HFF-Myc (cell line): ENCODE results near the gene PAN2.

Experiments used
- DNase-seq: peaks from one replicate; pipeline ENCODE4 v3.0.0-alpha.2; 2011; ENCODE audit warnings: low read depth; ENCODE audit errors: extremely low read depth
- H3K4me3 ChIP-seq: replicated peaks from 2 replicates; pipeline ENCODE4 v1.5.1; 2011; ENCODE audit warnings: low read depth, mild to moderate bottlenecking, control low read depth, low read length
- TF ChIP-seq, protein P1 (sequence below): IDR thresholded peaks from 2 replicates; pipeline ENCODE4 v1.5.1; 2012; ENCODE audit warnings: mild to moderate bottlenecking, low read depth, low read length, control low read depth; ENCODE audit errors: missing control alignments

PAN2 gene

DNA sequence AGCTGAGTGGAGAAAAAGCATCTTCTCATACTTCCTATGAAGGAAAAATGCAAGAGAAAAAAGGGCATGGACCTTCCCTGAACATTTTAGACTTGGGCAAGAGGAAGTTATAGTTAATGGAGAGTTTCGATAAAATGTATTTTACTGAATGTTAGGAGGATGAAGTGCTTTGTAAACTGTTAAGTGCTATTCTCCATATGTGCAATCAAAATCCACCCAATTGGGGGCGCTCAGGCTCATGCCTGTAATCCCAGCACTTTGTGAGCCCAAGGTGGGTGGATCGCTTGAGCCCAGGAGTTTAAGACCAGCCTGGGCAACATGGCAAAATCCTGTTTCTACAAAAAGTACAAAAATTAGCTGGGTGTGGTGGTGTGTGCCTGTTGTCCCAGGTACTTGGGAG, 16.1 kb downstream of the PAN2 start:
- DNase-seq, result no peak
- H3K4me3 ChIP-seq, result no peak overlapping the region
- TF ChIP-seq, protein P1, sequence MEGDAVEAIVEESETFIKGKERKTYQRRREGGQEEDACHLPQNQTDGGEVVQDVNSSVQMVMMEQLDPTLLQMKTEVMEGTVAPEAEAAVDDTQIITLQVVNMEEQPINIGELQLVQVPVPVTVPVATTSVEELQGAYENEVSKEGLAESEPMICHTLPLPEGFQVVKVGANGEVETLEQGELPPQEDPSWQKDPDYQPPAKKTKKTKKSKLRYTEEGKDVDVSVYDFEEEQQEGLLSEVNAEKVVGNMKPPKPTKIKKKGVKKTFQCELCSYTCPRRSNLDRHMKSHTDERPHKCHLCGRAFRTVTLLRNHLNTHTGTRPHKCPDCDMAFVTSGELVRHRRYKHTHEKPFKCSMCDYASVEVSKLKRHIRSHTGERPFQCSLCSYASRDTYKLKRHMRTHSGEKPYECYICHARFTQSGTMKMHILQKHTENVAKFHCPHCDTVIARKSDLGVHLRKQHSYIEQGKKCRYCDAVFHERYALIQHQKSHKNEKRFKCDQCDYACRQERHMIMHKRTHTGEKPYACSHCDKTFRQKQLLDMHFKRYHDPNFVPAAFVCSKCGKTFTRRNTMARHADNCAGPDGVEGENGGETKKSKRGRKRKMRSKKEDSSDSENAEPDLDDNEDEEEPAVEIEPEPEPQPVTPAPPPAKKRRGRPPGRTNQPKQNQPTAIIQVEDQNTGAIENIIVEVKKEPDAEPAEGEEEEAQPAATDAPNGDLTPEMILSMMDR, result no peak

DNA sequence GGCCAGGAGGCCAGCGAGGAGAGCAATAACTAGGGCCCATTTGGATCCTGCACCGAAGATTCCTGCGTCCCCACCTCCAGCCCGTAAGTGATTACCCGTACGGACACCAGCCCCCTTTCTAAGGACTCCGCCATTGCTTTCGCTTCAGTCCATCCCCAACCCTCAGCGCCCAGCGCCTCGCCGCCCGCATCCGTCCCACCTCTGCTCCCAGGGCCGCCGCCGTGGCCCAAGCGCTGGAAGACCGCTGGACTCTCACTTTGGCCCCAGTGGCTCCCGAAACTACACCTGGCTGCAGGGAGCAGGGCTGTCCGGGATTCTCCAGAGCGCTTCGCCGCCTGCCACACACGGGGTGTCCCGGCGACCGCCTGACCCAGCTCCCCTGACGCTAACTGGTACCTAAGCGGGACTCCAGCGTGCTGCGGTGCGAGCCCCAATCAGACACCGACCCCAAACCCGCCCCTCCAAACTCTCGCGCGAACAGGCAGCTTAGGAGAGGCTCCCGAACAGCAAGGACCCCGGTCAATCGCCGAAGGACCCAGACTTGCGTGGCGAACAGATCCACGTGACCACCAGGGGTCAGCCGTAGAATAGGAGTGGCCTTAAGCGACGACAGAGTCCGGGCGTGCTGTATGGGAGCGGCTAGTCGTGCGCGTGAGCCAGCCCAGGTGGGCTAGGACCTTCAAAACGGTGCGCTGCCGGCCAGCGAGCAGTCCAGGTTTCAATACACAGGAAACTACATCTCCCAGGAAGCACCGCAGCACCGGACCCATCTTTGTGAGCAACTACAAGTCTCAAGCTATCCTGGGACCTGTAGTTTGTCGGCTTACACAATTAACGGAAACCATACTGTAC, 18.0 kb downstream of the PAN2 start, which contains the start of gene CNPY2:
TSS of gene CNPY2 (minus strand) at position 367 of the 852 bp plus-strand sequence. CDS start 771 bp downstream, outside the sequence.
- TF ChIP-seq, protein P1, result no peak
- DNase-seq, result peak; percentile 94
- H3K4me3 ChIP-seq, result peak within 1 kb of the TSS; percentile 82

GRCh38 chr12:56315249-56315621, 18.6 kb downstream of the PAN2 start:
- no peak for DNase-seq
- TF ChIP-seq, protein P1, result no peak
- H3K4me3 ChIP-seq, result peak overlapping the region; percentile 82

DNA sequence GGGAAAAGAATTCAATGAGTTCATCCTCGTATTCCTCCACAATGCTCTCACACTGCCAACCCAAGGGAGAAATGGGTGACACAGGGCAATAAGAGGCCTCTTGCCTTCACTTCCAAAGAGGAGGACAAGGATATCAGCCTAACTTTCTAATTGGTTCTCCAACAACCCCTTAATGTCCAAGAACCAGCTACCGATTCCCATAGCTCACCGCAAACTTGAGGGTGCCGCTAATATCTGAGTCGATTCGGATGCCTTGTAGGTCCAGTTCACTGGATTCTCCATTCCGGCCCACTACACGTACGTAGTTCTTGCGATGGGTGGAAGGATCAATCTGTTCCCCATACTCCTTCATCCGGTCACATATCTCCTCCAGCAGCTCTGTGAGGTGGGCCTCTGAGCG, 22.8 kb downstream of the PAN2 start:
- no peak overlapping the region for H3K4me3 ChIP-seq
- TF ChIP-seq, protein P1, result no peak
- no peak for DNase-seq

- no peak for DNase-seq
- TF ChIP-seq, protein P1, result no peak
- no peak overlapping the region for H3K4me3 ChIP-seq
Measured at GRCh38 chr12:56308714-56309113, 25.1 kb downstream of the PAN2 start.

- DNase-seq, result no peak
- no peak overlapping the region for H3K4me3 ChIP-seq
- TF ChIP-seq, protein P1, result no peak
Measured at GRCh38 chr12:56307221-56307965, 26.4 kb downstream of the PAN2 start.
